Small intestine (tissue), 7 donors: ENCODE measurements around the gene ALDH1L1. TPM values are rescaled to one million over a fixed set of nuclear protein-coding genes. Genes with fewer than 3 reads are reported as not detected.

ENCODE experiments used
- DNase-seq, 2 donors: peaks; one replicate each; pipeline versions ENCODE4 v3.0.0 to v3.0.0-alpha.2; 2013
- FAIRE-seq: peaks from 2 replicates; lab custom pipeline; 2012; peaks lifted over from hg19 to GRCh38; lab: Jason Lieb, UNC
- H3K27ac ChIP-seq, 3 donors: one replicate each; pipeline ENCODE4 v1.5.1; 2013; ENCODE audit warnings: low read length in 2 of 3, mild to moderate bottlenecking in 2 of 3, control low read depth in 1 of 3, inconsistent platforms in 1 of 3, low read depth in 1 of 3, moderate library complexity in 1 of 3
- H3K27me3 ChIP-seq, 3 donors: one replicate each; pipeline ENCODE4 v1.6.1; 2013; ENCODE audit warnings: low read length in 3 of 3, inconsistent platforms in 1 of 3; ENCODE audit not compliant: control insufficient read depth in 3 of 3, insufficient read depth in 3 of 3
- H3K36me3 ChIP-seq, 3 donors: one replicate each; pipeline ENCODE4 v1.6.1; 2013; ENCODE audit warnings: low read length in 3 of 3, inconsistent platforms in 1 of 3, low read depth in 1 of 3, mild to moderate bottlenecking in 1 of 3, moderate library complexity in 1 of 3; ENCODE audit not compliant: control insufficient read depth in 3 of 3, insufficient read depth in 2 of 3
- H3K4me1 ChIP-seq, 3 donors: one replicate each; pipeline ENCODE4 v1.6.1; 2013; ENCODE audit warnings: low read length in 2 of 3, inconsistent platforms in 1 of 3, low read depth in 1 of 3, mild to moderate bottlenecking in 1 of 3, moderate library complexity in 1 of 3; ENCODE audit not compliant: control insufficient read depth in 3 of 3, insufficient read depth in 2 of 3
- H3K4me3 ChIP-seq, 3 donors: one replicate each; pipeline ENCODE4 v1.5.1; 2013; ENCODE audit warnings: low read length in 3 of 3, control low read depth in 1 of 3, inconsistent platforms in 1 of 3, low read depth in 1 of 3, mild to moderate bottlenecking in 1 of 3, moderate library complexity in 1 of 3
- H3K9me3 ChIP-seq, 2 donors: one replicate each; pipeline ENCODE4 v1.6.1; 2013; ENCODE audit warnings: low read depth in 1 of 2, low read length in 1 of 2; ENCODE audit not compliant: control insufficient read depth in 2 of 2, insufficient read depth in 1 of 2
- WGBS, 3 donors: extraction: QIAGEN DNeasy Blood & Tissue Kit; methylation state at CpG; one replicate each; pipeline ENCODE4 v1.1.7; 2013; 5-methylcytosine and 5-hydroxymethylcytosine counted together
- polyA plus RNA-seq, 4 donors: library from polyadenylated mRNA; stranded (reverse) in 3 of 4; unstranded in 1 of 4; fragments of 200-250 nt in 3 of 4; fragments of 120-200 nt in 1 of 4; gene quantifications; one replicate each; pipeline versions ENCODE4 v1.2.1 to v1.2.3, GENCODE V29; 2013
- donor health status: healthy with polysubstance abuse.
- donor health status: control.
- donor health status: control.
- donor health status: Bipolar disorder and iron deficiency.
- donor health status: healthy.

ALDH1L1 gene
- polyA plus RNA-seq, 4 donors = 0.27 to 58.7 (median 2.5) TPM

DNA sequence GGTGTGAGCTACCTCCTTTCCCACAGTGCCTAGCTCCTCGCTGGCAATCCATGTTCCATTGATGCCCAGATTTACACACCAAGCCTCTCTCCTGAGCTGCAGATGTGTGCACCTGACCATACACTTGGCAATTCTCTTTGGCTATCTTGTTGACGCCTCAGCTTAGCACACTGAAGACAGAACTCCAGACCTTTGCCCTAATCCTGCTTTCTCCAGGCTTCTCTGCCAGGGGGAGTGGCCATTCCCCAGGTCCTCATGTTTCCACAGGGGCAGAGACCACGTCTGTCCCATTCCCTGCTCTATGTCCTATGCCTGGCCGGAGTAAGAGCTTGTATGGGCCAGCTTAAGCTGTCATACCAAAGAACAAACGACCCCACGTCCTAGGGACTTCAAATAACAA lies 30.2 kb upstream of the ALDH1L1 start:
- H3K9me3 ChIP-seq = no peaks in the 10 kb centered on the region
- DNase-seq = peak; percentile 3 to 63
- H3K4me1 ChIP-seq = peaks cover 0 to 27% (median 0%) of the 10 kb centered on the region in 3 donors
- H3K27ac ChIP-seq = no peak overlapping the region
- WGBS, 3 donors = 24 to 60% (median 27%) methylated on average over 6 of the region's 6 CpGs
- no peaks in the 10 kb centered on the region for H3K36me3 ChIP-seq
- peaks cover 0 to 21% (median 15%) of the 10 kb centered on the region in 3 donors for H3K27me3 ChIP-seq
- FAIRE-seq = no peak
- no peak overlapping the region for H3K4me3 ChIP-seq

DNA sequence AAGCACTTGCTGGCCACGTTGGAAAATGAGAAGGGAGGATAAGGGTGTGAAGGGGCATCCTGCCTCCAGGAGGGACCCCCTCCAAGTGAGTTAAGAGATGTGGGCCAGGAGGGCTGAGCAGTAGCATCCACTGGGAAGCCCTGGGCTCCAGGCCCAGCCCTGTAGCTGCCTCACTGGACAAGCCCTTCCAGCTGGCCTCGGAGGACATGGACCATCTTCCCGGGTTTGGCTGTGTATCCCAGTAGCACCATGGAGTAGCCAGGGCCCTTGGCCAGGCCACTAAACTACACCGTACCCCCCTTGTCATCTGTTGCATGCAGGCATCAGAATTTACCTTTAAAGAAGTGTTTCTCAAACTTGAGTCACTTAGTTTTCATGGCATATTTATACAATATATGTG lies 29.4 kb upstream of the ALDH1L1 start:
- Histone ChIP-seq H3K27me3 (peaks cover 0 to 12% (median 11%) of the 10 kb centered on the region in 3 donors), H3K9me3 (peaks cover 0 to 6% of the 10 kb centered on the region in 2 donors), H3K27ac (no peak overlapping the region), H3K4me1 (peaks cover 0 to 27% (median 0%) of the 10 kb centered on the region in 3 donors), H3K36me3 (no peaks in the 10 kb centered on the region), H3K4me3 (no peak overlapping the region)
- WGBS, 3 donors = 74 to 81% (median 81%) methylated on average over 4 of the region's 4 CpGs
- DNase-seq = no peak
- no peak for FAIRE-seq

DNA sequence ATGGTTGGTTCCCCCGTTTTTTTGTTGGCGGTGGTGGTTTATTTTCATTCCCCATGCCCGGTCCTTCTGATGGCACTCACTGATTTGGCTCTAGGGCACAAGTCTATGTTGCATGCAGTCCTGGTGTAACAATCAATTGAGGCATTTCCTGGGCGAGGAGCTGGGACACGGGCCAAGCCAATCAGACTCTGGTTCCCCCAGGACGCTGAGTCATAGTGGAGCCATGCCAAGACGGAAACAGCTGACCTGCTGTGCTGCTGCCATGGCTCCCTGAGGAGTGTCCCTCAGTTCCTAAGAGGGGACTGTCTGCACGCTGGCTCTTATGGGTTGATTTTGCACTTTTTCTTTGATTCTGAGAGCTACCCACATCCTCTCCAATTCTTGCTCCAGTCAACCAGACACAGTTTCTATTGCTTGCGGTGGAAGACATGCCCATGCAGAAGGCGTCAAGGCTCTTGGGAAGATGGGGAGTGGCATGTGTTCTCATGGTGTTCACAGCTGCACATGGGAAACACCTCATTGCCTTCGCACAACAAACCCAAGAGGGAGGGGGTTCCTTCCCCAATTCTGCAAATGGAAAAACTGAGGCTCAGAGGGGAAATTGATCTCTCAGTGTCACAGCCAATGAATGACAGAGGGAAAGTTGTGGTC lies 28.3 kb upstream of the ALDH1L1 start:
- DNase-seq = peak; percentile 19 to 66
- FAIRE-seq = no peak
- WGBS, 3 donors = 44 to 55% (median 46%) methylated on average over 11 of the region's 11 CpGs

DNA sequence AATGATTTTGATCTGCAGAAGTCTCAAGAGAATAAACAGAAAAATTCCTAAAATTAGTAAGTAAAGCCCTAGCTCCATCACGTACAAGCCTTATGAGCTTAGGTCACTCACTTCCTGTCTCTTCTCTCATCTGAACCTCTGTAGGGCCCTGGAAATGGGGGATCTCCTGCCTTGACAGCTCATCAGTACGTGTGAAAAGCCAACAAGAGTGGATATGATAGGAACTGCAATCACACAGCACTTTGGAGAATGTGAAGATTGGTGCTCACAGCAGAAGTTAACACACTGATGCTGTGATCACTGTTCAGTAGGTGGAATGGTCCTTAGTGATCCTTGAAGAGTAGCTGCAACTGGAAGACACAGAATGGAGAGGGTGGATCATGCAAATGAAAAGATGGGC lies 27.8 kb upstream of the ALDH1L1 start:
- DNase-seq = no peak
- no peak overlapping the region for H3K27ac ChIP-seq
- WGBS, 3 donors = 62 to 81% (median 69%) methylated on average over 2 of the region's 2 CpGs
- peaks cover 0 to 6% of the 10 kb centered on the region in 2 donors for H3K9me3 ChIP-seq
- no peak for FAIRE-seq
- H3K27me3 ChIP-seq = peaks cover 0 to under 1% (median 0%) of the 10 kb centered on the region in 3 donors
- no peak overlapping the region for H3K4me3 ChIP-seq
- no peaks in the 10 kb centered on the region for H3K36me3 ChIP-seq
- H3K4me1 ChIP-seq = peaks cover 0 to 20% (median 0%) of the 10 kb centered on the region in 3 donors

More for the DNA sequence above, 28.3 kb upstream of the ALDH1L1 start:
- Histone ChIP-seq H3K36me3 (no peaks in the 10 kb centered on the region), H3K27me3 (peaks cover 0 to 6% (median 4%) of the 10 kb centered on the region in 3 donors), H3K27ac (no peak overlapping the region), H3K9me3 (peaks cover 0 to 6% of the 10 kb centered on the region in 2 donors), H3K4me1 (peaks cover 0 to 24% (median 0%) of the 10 kb centered on the region in 3 donors), H3K4me3 (no peak overlapping the region)

DNA sequence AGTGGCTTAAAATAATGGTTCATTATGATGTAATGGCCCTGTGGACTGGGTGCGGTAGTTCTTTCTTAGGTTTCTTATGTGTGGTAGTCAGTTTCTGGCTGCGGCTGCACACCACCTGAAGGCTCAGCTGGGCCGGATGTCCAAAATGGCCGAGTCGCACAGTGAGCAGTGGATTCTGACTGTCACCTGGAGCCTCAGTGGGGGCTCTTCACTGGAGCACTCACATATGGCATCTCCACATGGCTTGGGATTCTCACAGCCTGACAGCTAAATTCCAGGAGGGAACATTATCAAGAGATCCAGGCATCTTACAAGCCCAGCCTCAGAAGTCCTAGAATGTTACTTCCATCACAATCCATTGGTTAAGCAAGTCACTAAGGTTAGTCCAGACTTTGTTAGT lies 26.8 kb upstream of the ALDH1L1 start:
- 96 to 97% (median 96%) methylated on average over 5 of the region's 5 CpGs for WGBS, 3 donors

DNA sequence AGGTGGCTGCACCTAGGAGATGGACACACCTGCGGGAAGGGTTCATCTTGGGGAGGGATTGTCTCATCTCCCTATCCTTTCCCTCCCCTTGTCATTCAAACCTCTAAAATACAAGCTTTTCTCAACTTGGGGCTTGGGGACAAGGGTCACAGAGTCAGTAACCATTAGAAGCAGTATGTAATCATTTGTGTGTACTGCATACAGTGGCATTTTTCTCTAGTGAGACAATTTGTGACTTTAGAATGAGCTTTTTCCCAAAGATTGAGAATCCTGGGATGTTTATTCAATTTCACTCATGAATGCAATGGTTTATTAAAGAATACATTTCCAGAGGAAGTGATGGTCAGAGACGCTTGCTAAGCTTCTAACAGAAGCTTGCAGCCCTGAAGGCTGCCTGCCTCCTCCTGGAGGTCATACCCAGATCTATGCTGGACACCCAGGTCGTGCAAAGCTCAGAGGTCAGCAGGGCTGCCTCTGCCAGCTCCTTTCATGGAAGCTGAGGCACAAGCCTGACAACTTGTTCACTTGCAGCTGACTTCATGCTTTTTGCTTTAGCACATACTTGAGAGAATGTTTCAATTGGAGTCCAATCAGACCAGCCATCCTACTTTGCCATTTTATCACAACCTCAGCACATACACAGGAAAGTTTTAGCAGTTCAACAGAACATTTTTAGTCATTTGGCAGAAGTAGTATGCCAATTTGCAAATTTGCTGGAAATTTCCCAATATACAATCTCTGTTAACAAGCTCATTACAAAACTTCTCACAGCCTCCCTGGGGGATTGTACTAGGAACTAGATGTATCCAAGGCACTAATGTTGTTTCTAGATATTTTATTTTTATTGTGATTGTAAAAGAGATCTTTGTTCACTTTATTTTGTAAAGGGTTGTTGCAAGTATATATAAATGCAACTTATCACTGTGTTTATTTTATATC lies 25.6 kb upstream of the ALDH1L1 start:
- Histone ChIP-seq H3K36me3 (no peaks in the 10 kb centered on the region), H3K4me1 (peaks cover 0 to 20% (median 0%) of the 10 kb centered on the region in 3 donors), H3K9me3 (peaks cover 0 to 6% of the 10 kb centered on the region in 2 donors), H3K4me3 (no peak overlapping the region), H3K27ac (no peak overlapping the region), H3K27me3 (no peaks in the 10 kb centered on the region)
- 49 to 61% (median 54%) methylated on average over 3 of the region's 3 CpGs for WGBS, 3 donors
- DNase-seq (peak in 1 of 2 donors; percentile 13), FAIRE-seq (no peak)

More for the DNA sequence above, 26.8 kb upstream of the ALDH1L1 start:
- H3K36me3 ChIP-seq = no peaks in the 10 kb centered on the region
- H3K27ac ChIP-seq = no peak overlapping the region
- no peaks in the 10 kb centered on the region for H3K27me3 ChIP-seq
- H3K4me3 ChIP-seq = no peak overlapping the region
- peaks cover 0 to 17% (median 0%) of the 10 kb centered on the region in 3 donors for H3K4me1 ChIP-seq
- peaks cover 0 to 6% of the 10 kb centered on the region in 2 donors for H3K9me3 ChIP-seq
- no peak for DNase-seq
- FAIRE-seq = no peak

DNA sequence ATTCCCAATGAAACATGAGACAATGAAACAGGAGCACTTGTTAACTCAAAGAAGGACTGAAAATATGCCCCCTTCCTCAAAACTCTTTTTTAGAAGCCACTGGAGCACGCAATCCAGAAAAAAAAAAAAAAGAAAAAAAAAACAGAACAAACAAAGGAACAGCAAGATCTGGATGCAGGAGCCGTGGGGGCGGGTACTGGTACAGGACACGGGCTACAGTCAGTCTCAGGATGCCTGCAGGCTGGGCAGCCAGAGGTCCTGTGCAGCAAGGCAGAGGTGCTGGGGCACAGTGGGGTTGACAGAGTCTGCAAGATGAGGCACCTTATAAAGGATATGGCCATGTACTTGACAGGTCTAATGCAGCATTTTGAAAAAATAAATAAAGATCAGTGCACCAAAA lies 22.3 kb upstream of the ALDH1L1 start:
- Histone ChIP-seq H3K27me3 (no peaks in the 10 kb centered on the region), H3K9me3 (peaks cover 0 to 7% of the 10 kb centered on the region in 2 donors), H3K36me3 (no peaks in the 10 kb centered on the region), H3K4me3 (no peak overlapping the region), H3K4me1 (peaks cover 0 to 15% (median 0%) of the 10 kb centered on the region in 3 donors), H3K27ac (no peak overlapping the region)
- FAIRE-seq (no peak), DNase-seq (no peak)
- 65 to 76% (median 71%) methylated on average over 4 of the region's 4 CpGs for WGBS, 3 donors

DNA sequence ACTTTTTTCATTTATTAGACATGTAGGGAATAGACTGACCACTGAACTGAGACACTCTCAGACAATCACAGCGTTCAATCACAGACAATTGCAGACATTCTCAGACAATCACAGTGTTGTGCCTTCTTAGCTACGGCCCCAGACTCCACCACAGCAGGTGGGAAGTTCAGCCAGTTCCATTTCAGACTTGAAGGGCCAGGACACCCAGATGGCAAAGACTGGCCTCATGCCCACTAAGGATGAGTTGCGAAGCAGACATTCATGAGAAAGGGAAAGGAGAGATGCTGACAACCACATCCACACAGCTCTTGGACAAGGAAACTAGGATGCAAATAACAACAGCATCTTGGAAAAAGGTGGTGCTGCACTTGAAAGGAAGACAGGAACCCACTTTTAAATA lies 21.9 kb upstream of the ALDH1L1 start:
- WGBS, 3 donors = 61 to 88% (median 69%) methylated on average over 3 of the region's 3 CpGs
- Histone ChIP-seq H3K9me3 (peaks cover 0 to 11% of the 10 kb centered on the region in 2 donors), H3K4me1 (peaks cover 0 to 15% (median 0%) of the 10 kb centered on the region in 3 donors), H3K27ac (no peak overlapping the region), H3K4me3 (no peak overlapping the region), H3K27me3 (no peaks in the 10 kb centered on the region), H3K36me3 (no peaks in the 10 kb centered on the region)
- DNase-seq = no peak
- FAIRE-seq = no peak
